H1 (cell line): ENCODE results near the gene POLR2L.

ENCODE experiments used
- BACH1 ChIP-seq: IDR thresholded peaks from 2 replicates; pipeline ENCODE4 v1.6.1; 2012; ENCODE audit warnings: low read length, improper control_type of control experiment
- CBX8 ChIP-seq: fragments of 300-800, 300-1000 bp; sonication (generic); IDR thresholded peaks from 2 replicates; pipeline ENCODE4 v1.7.1; 2016; ENCODE audit warnings: low read depth, low read length, borderline replicate concordance
- CREB1 ChIP-seq: IDR thresholded peaks from 2 replicates; pipeline ENCODE4 v1.6.1; 2012; ENCODE audit warnings: inconsistent platforms
- CTCF ChIP-seq, 3 experiments: IDR thresholded peaks; 1 replicate in 2 of 3; 2 replicates in 1 of 3; pipeline versions ENCODE4 v1.5.1 to v1.6.1; 2011; ENCODE audit warnings: low read length in 3 of 3, mild to moderate bottlenecking in 3 of 3, inconsistent platforms in 2 of 3, low read depth in 1 of 3, moderate library complexity in 1 of 3; ENCODE audit not compliant: insufficient read depth in 1 of 3; ENCODE audit errors: control extremely low read depth in 1 of 3
- EP300 ChIP-seq, 2 experiments: IDR thresholded peaks; 1 replicate in 1 of 2; 2 replicates in 1 of 2; pipeline ENCODE4 v1.6.1; 2011 to 2012; ENCODE audit warnings: low read depth in 2 of 2, low read length in 2 of 2, mild to moderate bottlenecking in 2 of 2, borderline replicate concordance in 1 of 2, inconsistent platforms in 1 of 2, moderate library complexity in 1 of 2
- EZH2 ChIP-seq: fragments of 200-600 bp; sonication (generic); IDR thresholded peaks from 2 replicates; pipeline ENCODE4 v1.7.1; 2012; ENCODE audit warnings: low read depth, mild to moderate bottlenecking, moderate library complexity, low read length, inconsistent platforms; ENCODE audit not compliant: severe bottlenecking
- KDM5A ChIP-seq: fragments of 200-600 bp; IDR thresholded peaks from 2 replicates; pipeline ENCODE4 v1.7.1; 2012; ENCODE audit warnings: mild to moderate bottlenecking, low read length, inconsistent platforms, mixed read lengths
- MAFK ChIP-seq: IDR thresholded peaks from 2 replicates; pipeline ENCODE4 v1.6.1; 2012; ENCODE audit warnings: low read depth, mild to moderate bottlenecking, improper control_type of control experiment, low read length
- POLR2A ChIP-seq, 2 experiments: IDR thresholded peaks; 1 replicate in 1 of 2; 2 replicates in 1 of 2; pipeline ENCODE4 v1.6.1; 2011; ENCODE audit warnings: low read depth in 2 of 2, low read length in 2 of 2, mild to moderate bottlenecking in 2 of 2; ENCODE audit errors: control extremely low read depth in 1 of 2
- RFX5 ChIP-seq: IDR thresholded peaks from 2 replicates; pipeline ENCODE4 v1.6.1; 2011; ENCODE audit warnings: low read depth, low read length, improper control_type of control experiment, borderline replicate concordance
- SUZ12 ChIP-seq: fragments of 200-600 bp; sonication (generic); IDR thresholded peaks from 2 replicates; pipeline ENCODE4 v1.6.1; 2012; ENCODE audit warnings: mild to moderate bottlenecking, inconsistent platforms, low read length, moderate library complexity, mixed read lengths
- TAF7 ChIP-seq: optimal IDR thresholded peaks from 2 replicates; pipeline ENCODE3; 2011; ENCODE audit warnings: low read depth, mild to moderate bottlenecking, inconsistent platforms, low read length, moderate library complexity, borderline replicate concordance
- TCF12 ChIP-seq: IDR thresholded peaks from 2 replicates; pipeline ENCODE4 v1.6.1; 2011; ENCODE audit warnings: low read depth, mild to moderate bottlenecking, low read length
- ZNF274 ChIP-seq: IDR thresholded peaks from 2 replicates; pipeline ENCODE4 v1.7.0; 2012; ENCODE audit warnings: low read length, borderline replicate concordance; ENCODE audit errors: extremely low read depth

- TF ChIP-seq BACH1, result no peak
- no peak for TF ChIP-seq MAFK
- TF ChIP-seq CTCF (IDR thresholded peaks at IDR 0.05; ENCODE audit: control extremely low read depth in 1 of 3, insufficient read depth in 1 of 3, low read depth in 1 of 3, low read length in 3 of 3), result no peak
- TF ChIP-seq EZH2, result no peak
- peak in 1 of 2 experiments; percentile 97; a peak in 2 of 3 replicates for TF ChIP-seq POLR2A (IDR thresholded peaks at IDR 0.05; ENCODE audit: control extremely low read depth in 1 of 2, low read depth in 2 of 2, low read length in 2 of 2)
- no peak for TF ChIP-seq CBX8
- no peak for TF ChIP-seq ZNF274
- TF ChIP-seq EP300 (IDR thresholded peaks at IDR 0.05; ENCODE audit: borderline replicate concordance in 1 of 2, low read depth in 2 of 2, low read length in 2 of 2), result peak in 1 of 2 experiments; percentile 98; a peak in 2 of 3 replicates
- TF ChIP-seq SUZ12, result no peak
- TF ChIP-seq KDM5A, result no peak
- TF ChIP-seq RFX5, result no peak
- TF ChIP-seq TCF12, result 0 out of 2 replicates have a peak, but pooled peaks have one; percentile 10
- peak; percentile 95 for TF ChIP-seq TAF7
- TF ChIP-seq CREB1, result peak; percentile 61; the same call in 1 of the 2 replicates
Measured at GRCh38 chr11:842370-843002, at the start of gene POLR2L, which contains the start of gene TSPAN4.
